HCT116 (cell line): Measurements from ENCODE around the gene KIAA1549. TPM values are rescaled to one million over a fixed set of nuclear protein-coding genes. Genes with fewer than 3 reads are reported as not detected.

ENCODE experiments used
- ATAC-seq: fragments of 200-7000 bp; cut with Tn5 transposase; 2 replicates; pipeline ENCODE4 v1.9.1; 2020; ENCODE audit warnings: mild to moderate bottlenecking, moderate library complexity
- BruUV-seq: library from RNA; stranded (reverse); fragments of 400-500 nt; replicated peaks from 2 replicates; lab custom pipeline; 2021; lab: Mats Ljungman, UMichigan
- CTCF ChIA-PET: fragments of 300-600 bp; sonication (Branson Sonifier 250); formaldehyde crosslinking; loops from one replicate; lab custom pipeline; 2021; ENCODE audit warnings: antibody characterized with exemption; lab: Charles Lee
- POLR2A ChIA-PET: fragments of 300-600, 350-600 bp; sonication (Branson Sonifier 250); formaldehyde crosslinking; loops from one replicate; lab custom pipeline; 2021; ENCODE audit warnings: antibody characterized with exemption; lab: Charles Lee
- RAD21 ChIA-PET, 2 experiments: fragments of 300-600 bp; sonication (Branson Sonifier 250); formaldehyde crosslinking; loops; one replicate each; lab custom pipeline; 2023; ENCODE audit warnings: low total read pairs in 2 of 2; ENCODE audit not compliant: uncharacterized antibody in 2 of 2, unreplicated experiment in 2 of 2, low non-redundant PET in 1 of 2; lab: Charles Lee
- DNase-seq: peaks from one replicate; pipeline ENCODE4 v3.0.0-alpha.2; 2010; ENCODE audit warnings: low read depth, low spot score
- H2AFZ ChIP-seq: fragments of 200-600 bp; shearing (Covaris generic), sonication (generic); 2 replicates; pipeline ENCODE4 v1.6.1; 2017; ENCODE audit warnings: low read depth, mixed run types, mixed read lengths, antibody characterized with exemption, low read length; ENCODE audit not compliant: poor library complexity, severe bottlenecking
- H3K27ac ChIP-seq: 2 replicates; pipeline ENCODE4 v1.5.1; 2012; ENCODE audit warnings: low read depth, low read length
- H3K27me3 ChIP-seq: fragments of 200-600 bp; sonication (generic); 2 replicates; pipeline ENCODE4 v1.6.1; 2016; ENCODE audit warnings: mixed run types, low read length, mixed read lengths; ENCODE audit not compliant: insufficient read depth
- H3K36me3 ChIP-seq, 2 experiments: fragments of 200-500 bp in 1 of 2; fragments of 200-600 bp in 1 of 2; sonication (Bioruptor generic) in 1 of 2; sonication (generic) in 1 of 2; 2 replicates each; pipeline versions ENCODE4 v1.5.1 to v1.6.1; 2014 to 2016; ENCODE audit warnings: low read length in 2 of 2, inconsistent platforms in 1 of 2, mixed read lengths in 1 of 2, mixed run types in 1 of 2; ENCODE audit not compliant: insufficient read depth in 2 of 2, control insufficient read depth in 1 of 2
- H3K4me1 ChIP-seq, 2 experiments: fragments of 200-600 bp in 1 of 2; sonication (generic) in 1 of 2; 2 replicates each; pipeline versions ENCODE4 v1.5.1 to v1.6.1; 2012 to 2017; ENCODE audit warnings: low read length in 2 of 2, inconsistent platforms in 1 of 2, mild to moderate bottlenecking in 1 of 2, mixed read lengths in 1 of 2, mixed run types in 1 of 2, moderate library complexity in 1 of 2; ENCODE audit not compliant: insufficient read depth in 2 of 2, control insufficient read depth in 1 of 2
- H3K4me2 ChIP-seq: fragments of 200-600 bp; sonication (generic); 2 replicates; pipeline ENCODE4 v1.6.1; 2017; ENCODE audit warnings: mixed run types, low read length, mixed read lengths
- H3K4me3 ChIP-seq, 2 experiments: fragments of 200-600 bp in 1 of 2; sonication (generic) in 1 of 2; replicated peaks in 1 of 2; 2 replicates each; pipeline ENCODE4 v1.5.1; 2011 to 2016; ENCODE audit warnings: low read length in 2 of 2, control low read depth in 1 of 2, low read depth in 1 of 2, mild to moderate bottlenecking in 1 of 2, mixed read lengths in 1 of 2, mixed run types in 1 of 2
- H3K79me2 ChIP-seq: fragments of 200-600 bp; sonication (generic); 2 replicates; pipeline ENCODE4 v1.6.1; 2017; ENCODE audit warnings: mild to moderate bottlenecking, mixed run types, low read length, moderate library complexity, mixed read lengths; ENCODE audit not compliant: insufficient read depth
- H3K9ac ChIP-seq: fragments of 200-600 bp; sonication (generic); 2 replicates; pipeline ENCODE4 v1.6.1; 2016; ENCODE audit warnings: low read length, mixed read lengths
- H3K9me2 ChIP-seq: fragments of 200-600 bp; sonication (generic), shearing (Covaris generic); 2 replicates; pipeline ENCODE4 v1.6.1; 2017; ENCODE audit warnings: mixed run types, mild to moderate bottlenecking, moderate library complexity; ENCODE audit not compliant: insufficient read depth
- H3K9me3 ChIP-seq, 2 experiments: fragments of 200-500 bp in 1 of 2; fragments of 200-600 bp in 1 of 2; sonication (Bioruptor generic) in 1 of 2; sonication (generic) in 1 of 2; 2 replicates each; pipeline ENCODE4 v1.6.1; 2014 to 2017; ENCODE audit warnings: low read length in 2 of 2, mixed read lengths in 2 of 2, inconsistent platforms in 1 of 2, low read depth in 1 of 2, mild to moderate bottlenecking in 1 of 2, mixed run types in 1 of 2, moderate library complexity in 1 of 2; ENCODE audit not compliant: control insufficient read depth in 1 of 2, insufficient read depth in 1 of 2
- H4K20me1 ChIP-seq: fragments of 200-600 bp; sonication (generic), shearing (Covaris generic); 2 replicates; pipeline ENCODE4 v1.6.1; 2017; ENCODE audit warnings: mixed run types, mild to moderate bottlenecking, moderate library complexity; ENCODE audit not compliant: insufficient read depth
- CBX3 ChIP-seq: IDR thresholded peaks from 2 replicates; pipeline ENCODE4 v1.6.1; 2012; ENCODE audit warnings: low read depth
- CEBPB ChIP-seq: IDR thresholded peaks from 2 replicates; pipeline ENCODE4 v1.6.1; 2012; ENCODE audit warnings: low read depth
- EGR1 ChIP-seq: IDR thresholded peaks from 2 replicates; pipeline ENCODE4 v1.6.1; 2012; ENCODE audit warnings: low read depth
- EZH2 ChIP-seq: fragments of 200-600 bp; sonication (generic); IDR thresholded peaks from 2 replicates; pipeline ENCODE4 v1.6.1; 2017; ENCODE audit warnings: antibody characterized with exemption, mixed run types
- EZH2phosphoT487 ChIP-seq: fragments of 200-600 bp; IDR thresholded peaks from 2 replicates; pipeline ENCODE4 v1.6.1; 2018; ENCODE audit warnings: antibody characterized with exemption, borderline replicate concordance
- FOSL1 ChIP-seq: IDR thresholded peaks from 2 replicates; pipeline ENCODE4 v1.6.1; 2012; ENCODE audit warnings: low read depth
- MAX ChIP-seq: IDR thresholded peaks from 2 replicates; pipeline ENCODE4 v1.6.1; 2012
- POLR2A ChIP-seq: IDR thresholded peaks from 2 replicates; pipeline ENCODE4 v1.7.0; 2011; ENCODE audit warnings: borderline replicate concordance; ENCODE audit not compliant: insufficient read depth, insufficient read length; ENCODE audit errors: extremely low read depth
- POLR2AphosphoS5 ChIP-seq: IDR thresholded peaks from 2 replicates; pipeline ENCODE4 v1.6.1; 2011; ENCODE audit warnings: mild to moderate bottlenecking, low read depth, low read length, moderate library complexity
- RAD21 ChIP-seq: IDR thresholded peaks from 2 replicates; pipeline ENCODE4 v1.6.1; 2012; ENCODE audit warnings: low read depth, mild to moderate bottlenecking
- REST ChIP-seq: IDR thresholded peaks from 2 replicates; pipeline ENCODE4 v1.6.1; 2012; ENCODE audit warnings: low read depth
- SIN3A ChIP-seq: IDR thresholded peaks from 2 replicates; pipeline ENCODE4 v1.6.1; 2012; ENCODE audit warnings: low read depth
- SP1 ChIP-seq: IDR thresholded peaks from 2 replicates; pipeline ENCODE4 v1.6.1; 2012; ENCODE audit warnings: low read depth
- SRF ChIP-seq: IDR thresholded peaks from 2 replicates; pipeline ENCODE4 v1.6.1; 2012; ENCODE audit warnings: low read depth
- TCF7L2 ChIP-seq: IDR thresholded peaks from 2 replicates; pipeline ENCODE4 v1.7.0; 2011; ENCODE audit warnings: borderline replicate concordance, inconsistent platforms; ENCODE audit not compliant: insufficient read depth, insufficient read length; ENCODE audit errors: extremely low read depth
- YY1 ChIP-seq: IDR thresholded peaks from 2 replicates; pipeline ENCODE4 v1.6.1; 2011; ENCODE audit warnings: low read length, low read depth, moderate library complexity, mild to moderate bottlenecking; ENCODE audit not compliant: insufficient replicate concordance; ENCODE audit errors: extremely low read depth
- ZBTB33 ChIP-seq: IDR thresholded peaks from 2 replicates; pipeline ENCODE4 v1.6.1; 2011; ENCODE audit warnings: mild to moderate bottlenecking, low read length, moderate library complexity; ENCODE audit not compliant: insufficient replicate concordance; ENCODE audit errors: extremely low read depth
- ZFX ChIP-seq: fragments of 450-650 bp; IDR thresholded peaks from 2 replicates; pipeline ENCODE4 v1.6.1; 2017
- intact Hi-C: fragments of 100-400 bp; cut with micrococcal nuclease; formaldehyde crosslinking; loops from 2 replicates; pipeline ENCODE4 v1.10.0; 2022
- total RNA-seq: library from RNA; stranded (reverse); gene quantifications from one replicate; pipeline ENCODE4 v1.2.1, GENCODE V29; 2021; ENCODE audit not compliant: unreplicated experiment

The KIAA1549 gene
- total RNA-seq, 1 experiment from 2014 or later, result 3.9 TPM

GRCh38 chr7:138829335-138829734 lies 151.9 kb downstream of the KIAA1549 start:
- TF ChIP-seq POLR2A (no peak), FOSL1 (no peak), CBX3 (no peak), YY1 (no peak), REST (no peak), MAX (no peak), SRF (no peak), POLR2AphosphoS5 (no peak), ZBTB33 (no peak), SP1 (no peak), ZFX (no peak), TCF7L2 (no peak), EZH2phosphoT487 (no peak), EZH2 (no peak), EGR1 (no peak), RAD21 (no peak), SIN3A (no peak), CEBPB (no peak)
- Histone ChIP-seq H3K27me3 (no peaks in the 10 kb centered on the region; the same call in 1 of the 2 replicates), H2AFZ (no peak overlapping the region), H3K4me3 (no peak overlapping the region), H4K20me1 (no peaks in the 10 kb centered on the region), H3K4me2 (no peak overlapping the region), H3K36me3 (no peaks in the 10 kb centered on the region), H3K79me2 (no peaks in the 10 kb centered on the region), H3K4me1 (no peaks in the 10 kb centered on the region), H3K27ac (no peak overlapping the region), H3K9me2 (no peaks in the 10 kb centered on the region), H3K9ac (no peak overlapping the region), H3K9me3 (no peaks in the 10 kb centered on the region)
- ATAC-seq, result no peak
- no peak for DNase-seq
- intact Hi-C loops, result no loop called here
- ChIA-PET CTCF (no interaction called here), RAD21 (no interaction called here), POLR2A (interaction anchor here (0.6 kb wide), 1 partner anchor 9 kb away, joined by 3 read pairs; no protein-coding TSS in a partner anchor)
- BruUV-seq, result no TSS peak
